Caco-2 (cell line): ENCODE data around the gene JAG1. TPM values are rescaled to one million over a fixed set of nuclear protein-coding genes. Genes with fewer than 3 reads are reported as not detected.

Experiments used
- BruUV-seq: library from RNA; stranded (reverse); fragments of 400-500 nt; replicated peaks from 2 replicates; lab custom pipeline; 2021; lab: Mats Ljungman, UMichigan
- CTCF ChIA-PET: fragments of 300-600 bp; sonication (Branson Sonifier 250); formaldehyde crosslinking; loops from one replicate; lab custom pipeline; 2022; ENCODE audit warnings: antibody characterized with exemption; lab: Charles Lee
- POLR2A ChIA-PET: fragments of 300-600 bp; sonication (Branson Sonifier 250); formaldehyde crosslinking; loops from one replicate; lab custom pipeline; 2022; ENCODE audit warnings: antibody characterized with exemption; lab: Charles Lee
- DNase-seq, 2 experiments: peaks; one replicate each; pipeline versions ENCODE4 v3.0.0 to v3.0.0-alpha.2; 2020 to 2022
- H3K27me3 ChIP-seq: replicated peaks from 2 replicates; pipeline ENCODE4 v1.6.0; 2011; ENCODE audit warnings: low read length; ENCODE audit not compliant: control insufficient read depth, insufficient read depth
- H3K36me3 ChIP-seq: 2 replicates; pipeline ENCODE4 v1.5.1; 2011; ENCODE audit warnings: low read length; ENCODE audit not compliant: control insufficient read depth, insufficient read depth
- H3K4me1 ChIP-seq: fragments of 250-450 bp; sonication (Bioruptor Pico); 2 replicates; pipeline ENCODE4 v1.5.1; 2020; ENCODE audit warnings: mild to moderate bottlenecking
- H3K4me3 ChIP-seq: 2 replicates; pipeline ENCODE4 v1.5.1; 2011; ENCODE audit warnings: low read depth, mild to moderate bottlenecking, control low read depth, low read length
- H3K9me3 ChIP-seq: fragments of 250-450 bp; sonication (Bioruptor Pico); 2 replicates; pipeline ENCODE4 v1.5.1; 2020; ENCODE audit warnings: mild to moderate bottlenecking, moderate library complexity
- H3K27ac Mint-ChIP-seq: one replicate; pipeline ENCODE4 v1.8.0; 2022; ENCODE audit warnings: mixed read lengths; ENCODE audit not compliant: unreplicated experiment
- H3K27me3 Mint-ChIP-seq: one replicate; pipeline ENCODE4 v1.8.0; 2022; ENCODE audit warnings: mixed read lengths; ENCODE audit not compliant: insufficient read depth, unreplicated experiment
- H3K36me3 Mint-ChIP-seq: one replicate; pipeline ENCODE4 v1.8.0; 2022; ENCODE audit warnings: mild to moderate bottlenecking, mixed read lengths; ENCODE audit not compliant: insufficient read depth, unreplicated experiment
- H3K4me1 Mint-ChIP-seq: one replicate; pipeline ENCODE4 v1.8.0; 2022; ENCODE audit warnings: low read depth, mixed read lengths; ENCODE audit not compliant: unreplicated experiment
- H3K4me3 Mint-ChIP-seq: one replicate; pipeline ENCODE4 v1.8.0; 2022; ENCODE audit warnings: mild to moderate bottlenecking, moderate library complexity, mixed read lengths; ENCODE audit not compliant: unreplicated experiment
- H3K9me3 Mint-ChIP-seq: one replicate; pipeline ENCODE4 v1.8.0; 2022; ENCODE audit warnings: mixed read lengths; ENCODE audit not compliant: unreplicated experiment
- intact Hi-C: fragments of 100-400 bp; cut with micrococcal nuclease; formaldehyde crosslinking; loops from one replicate; pipeline ENCODE4 v1.10.0; 2022; ENCODE audit not compliant: unreplicated experiment
- total RNA-seq: library from RNA; stranded (reverse); gene quantifications from 2 replicates; pipeline ENCODE4 v1.2.3, GENCODE V29; 2022
- TF ChIP-seq, protein P1 (sequence below), 2 experiments: fragments of 200-600 bp in 1 of 2; IDR thresholded peaks; 1 replicate in 1 of 2; 2 replicates in 1 of 2; pipeline versions ENCODE4 v1.5.1 to v1.8.0; 2011 to 2022; ENCODE audit warnings: antibody characterized with exemption in 1 of 2, control low read depth in 1 of 2, inconsistent platforms in 1 of 2, low read depth in 1 of 2, low read length in 1 of 2, mild to moderate bottlenecking in 1 of 2, moderate library complexity in 1 of 2; ENCODE audit not compliant: insufficient read depth in 1 of 2, severe bottlenecking in 1 of 2, unreplicated experiment in 1 of 2

Gene JAG1
- total RNA-seq, 1 experiment from 2014 or later = 69.8 TPM

DNA sequence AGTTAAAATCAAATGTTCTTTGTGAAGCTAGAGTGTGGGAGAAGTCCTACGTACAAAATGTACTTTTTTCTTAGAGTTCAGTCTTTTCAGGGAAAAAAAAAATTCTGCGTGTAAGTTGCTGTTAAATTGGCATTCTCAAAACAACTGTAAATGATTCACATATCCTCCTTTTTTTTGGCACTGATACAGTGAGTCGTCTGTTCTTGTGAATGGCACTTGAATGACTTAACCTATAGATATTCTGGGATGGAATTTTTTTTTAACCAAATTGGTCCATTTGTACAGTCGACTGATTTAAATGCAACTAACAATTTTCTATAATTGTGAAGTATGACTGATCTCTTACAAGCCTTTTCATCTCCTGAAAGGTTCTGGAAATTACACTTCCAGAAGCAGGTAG lies 5.5 kb upstream of the JAG1 start:
- Histone ChIP-seq H3K36me3 (no peaks in the 10 kb centered on the region), H3K4me3 (no peak overlapping the region), H3K27me3 (no peaks in the 10 kb centered on the region), H3K9me3 (no peaks in the 10 kb centered on the region), H3K4me1 (no peaks in the 10 kb centered on the region; the same call in 1 of the 2 replicates)
- TF ChIP-seq, protein P1, sequence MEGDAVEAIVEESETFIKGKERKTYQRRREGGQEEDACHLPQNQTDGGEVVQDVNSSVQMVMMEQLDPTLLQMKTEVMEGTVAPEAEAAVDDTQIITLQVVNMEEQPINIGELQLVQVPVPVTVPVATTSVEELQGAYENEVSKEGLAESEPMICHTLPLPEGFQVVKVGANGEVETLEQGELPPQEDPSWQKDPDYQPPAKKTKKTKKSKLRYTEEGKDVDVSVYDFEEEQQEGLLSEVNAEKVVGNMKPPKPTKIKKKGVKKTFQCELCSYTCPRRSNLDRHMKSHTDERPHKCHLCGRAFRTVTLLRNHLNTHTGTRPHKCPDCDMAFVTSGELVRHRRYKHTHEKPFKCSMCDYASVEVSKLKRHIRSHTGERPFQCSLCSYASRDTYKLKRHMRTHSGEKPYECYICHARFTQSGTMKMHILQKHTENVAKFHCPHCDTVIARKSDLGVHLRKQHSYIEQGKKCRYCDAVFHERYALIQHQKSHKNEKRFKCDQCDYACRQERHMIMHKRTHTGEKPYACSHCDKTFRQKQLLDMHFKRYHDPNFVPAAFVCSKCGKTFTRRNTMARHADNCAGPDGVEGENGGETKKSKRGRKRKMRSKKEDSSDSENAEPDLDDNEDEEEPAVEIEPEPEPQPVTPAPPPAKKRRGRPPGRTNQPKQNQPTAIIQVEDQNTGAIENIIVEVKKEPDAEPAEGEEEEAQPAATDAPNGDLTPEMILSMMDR (IDR thresholded peaks at IDR 0.05; ENCODE audit: insufficient read depth in 1 of 2, low read depth in 1 of 2, low read length in 1 of 2, severe bottlenecking in 1 of 2, unreplicated experiment in 1 of 2) = no peak
- Mint-ChIP-seq H3K27ac (no peak overlapping the region), H3K4me1 (no peaks in the 10 kb centered on the region), H3K9me3 (no peaks in the 10 kb centered on the region), H3K36me3 (no peaks in the 10 kb centered on the region), H3K27me3 (no peaks in the 10 kb centered on the region), H3K4me3 (no peak overlapping the region)
- CTCF ChIA-PET = no interaction called here
- no TSS peak for BruUV-seq
- intact Hi-C loops = loop anchor here (10.0 kb wide), 1 partner anchor 776 kb away; no protein-coding TSS in a partner anchor
- POLR2A ChIA-PET = no interaction called here
- no peak for DNase-seq

DNA sequence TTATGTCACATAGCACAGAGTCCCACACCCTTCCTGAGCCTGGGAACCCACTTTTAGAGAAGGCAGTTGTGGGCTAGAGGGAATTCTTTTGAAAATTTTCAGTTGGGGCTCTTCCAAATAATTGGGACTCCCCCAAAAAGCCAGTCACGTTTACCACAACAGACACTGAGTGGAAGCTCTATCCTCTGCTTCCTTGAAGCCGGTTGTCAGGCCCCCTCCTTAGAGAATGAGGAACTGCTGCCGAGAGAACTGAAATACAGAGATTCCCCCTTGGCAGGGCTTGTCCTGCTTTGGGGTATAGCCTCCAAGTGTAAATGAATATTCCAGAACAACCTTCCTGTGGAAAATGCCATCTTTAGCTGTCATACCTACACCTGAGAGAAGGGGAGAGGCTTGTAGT lies 2.7 kb upstream of the JAG1 start:
- no peak for DNase-seq
- Mint-ChIP-seq H3K27me3 (peaks cover 2% of the 10 kb centered on the region), H3K36me3 (peaks cover 26% of the 10 kb centered on the region), H3K4me3 (no peak overlapping the region), H3K27ac (peak overlapping the region; percentile 84), H3K4me1 (no peaks in the 10 kb centered on the region), H3K9me3 (no peaks in the 10 kb centered on the region)
- Histone ChIP-seq H3K4me3 (no peak overlapping the region), H3K4me1 (no peaks in the 10 kb centered on the region; the same call in 1 of the 2 replicates), H3K27me3 (no peaks in the 10 kb centered on the region), H3K36me3 (no peaks in the 10 kb centered on the region), H3K9me3 (no peaks in the 10 kb centered on the region)
- ChIA-PET POLR2A (no interaction called here), CTCF (interaction anchor here (1.2 kb wide), 1 partner anchor 273 kb away, joined by 3 read pairs; no protein-coding TSS in a partner anchor)
- TF ChIP-seq, protein P1 (IDR thresholded peaks at IDR 0.05; ENCODE audit: insufficient read depth in 1 of 2, low read depth in 1 of 2, low read length in 1 of 2, severe bottlenecking in 1 of 2, unreplicated experiment in 1 of 2) = no peak
- no TSS peak for BruUV-seq
- intact Hi-C loops = loop anchor here (10.0 kb wide), 1 partner anchor 778 kb away; no protein-coding TSS in a partner anchor

DNA sequence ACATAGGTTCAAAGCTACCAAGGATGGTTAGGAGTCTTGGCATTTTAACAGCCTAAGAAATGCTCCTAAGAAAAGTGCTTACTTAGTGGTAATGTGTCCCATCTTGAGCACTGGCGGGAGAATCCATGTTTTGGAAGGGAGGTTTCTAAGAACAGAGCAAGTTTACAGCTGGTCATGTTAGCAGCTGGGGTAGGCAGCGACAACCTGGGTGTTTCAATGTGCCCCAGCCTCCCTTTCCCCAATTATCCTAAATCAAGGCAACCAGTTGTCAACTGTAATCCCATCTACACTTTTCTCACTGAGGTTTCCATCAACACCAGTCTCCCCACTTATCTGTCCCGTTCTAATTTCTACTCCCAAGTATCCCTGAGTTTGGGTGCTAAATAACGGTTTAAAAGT lies 1.6 kb upstream of the JAG1 start:
- CTCF ChIA-PET = interaction anchor here (0.9 to 1.6 kb wide), 3 partner anchors 36 to 592 kb away, joined by 4 to 8 read pairs (median 4); no protein-coding TSS in a partner anchor
- no peak for DNase-seq
- TF ChIP-seq, protein P1 (IDR thresholded peaks at IDR 0.05; ENCODE audit: insufficient read depth in 1 of 2, low read depth in 1 of 2, low read length in 1 of 2, severe bottlenecking in 1 of 2, unreplicated experiment in 1 of 2) = no peak
- H3K27me3 Mint-ChIP-seq = peaks cover 2% of the 10 kb centered on the region
- H3K36me3 Mint-ChIP-seq = peaks cover 37% of the 10 kb centered on the region
- H3K36me3 ChIP-seq = peaks cover 1% of the 10 kb centered on the region; the same call in 1 of the 2 replicates
- intact Hi-C loops = loop anchor here (2.0 to 10.0 kb wide), 4 partner anchors 173 to 779 kb away; no protein-coding TSS in a partner anchor
- BruUV-seq = no TSS peak
- no peaks in the 10 kb centered on the region for H3K9me3 Mint-ChIP-seq
- H3K27me3 ChIP-seq = no peaks in the 10 kb centered on the region
- H3K4me1 ChIP-seq = no peaks in the 10 kb centered on the region; the same call in 1 of the 2 replicates
- peak overlapping the region; percentile 84 for H3K27ac Mint-ChIP-seq
- H3K4me3 ChIP-seq = peak overlapping the region; percentile 97
- H3K4me3 Mint-ChIP-seq = peak overlapping the region; percentile 100
- no peaks in the 10 kb centered on the region for H3K9me3 ChIP-seq
- peaks cover 10% of the 10 kb centered on the region for H3K4me1 Mint-ChIP-seq
- POLR2A ChIA-PET = interaction anchor here (0.9 to 1.8 kb wide), 2 partner anchors 20 to 369 kb away, joined by 4 to 9 read pairs; no protein-coding TSS in a partner anchor
